ENCODE measurements around the gene SCFD2. TPM values are rescaled to one million over a fixed set of nuclear protein-coding genes. Genes with fewer than 3 reads are reported as not detected.

The SCFD2 gene
- total and polyA plus RNA-seq, 4 donors = 4.3 to 28.8 (median 7.4) TPM

- H3K9me3 ChIP-seq (ENCODE audit: control insufficient read depth in 4 of 4, low read length in 3 of 4) = no peaks in the 10 kb centered on the region
- TF ChIP-seq CTCF (IDR thresholded peaks at IDR 0.05; ENCODE audit: low read depth, low read length, missing input control) (no peak), MAX (IDR thresholded peaks at IDR 0.05) (no peak), FOXA1 (IDR thresholded peaks at IDR 0.05) (no peak), RXRA (IDR thresholded peaks at IDR 0.05) (no peak), HNF4A (conservative IDR thresholded peaks at IDR 0.05) (no peak), HNF4G (IDR thresholded peaks at IDR 0.05) (no peak)
Measured at GRCh38 chr4:52991472-52991871, 374.4 kb downstream of the SCFD2 start.

GRCh38 chr4:52990706-52991105, 375.2 kb downstream of the SCFD2 start:
- H3K27ac ChIP-seq (ENCODE audit: low read depth in 1 of 2, low read length in 2 of 2) = no peak overlapping the region
- no peak for DNase-seq (ENCODE audit: low spot score)
- WGBS = 97% methylated on average over 1 of the region's 1 CpG
- H3K4me3 ChIP-seq (ENCODE audit: low read depth in 1 of 3, low read length in 3 of 3) = no peak overlapping the region
- no peak overlapping the region for H3K9ac ChIP-seq (ENCODE audit: low read depth in 1 of 2, low read length in 2 of 2)
- H3K27me3 ChIP-seq (ENCODE audit: control insufficient read depth in 4 of 4, insufficient read depth in 4 of 4, low read length in 3 of 4) = no peaks in the 10 kb centered on the region
- H3K4me1 ChIP-seq (ENCODE audit: control insufficient read depth in 4 of 4, insufficient read depth in 4 of 4, low read length in 3 of 4) = no peaks in the 10 kb centered on the region
- no peaks in the 10 kb centered on the region for H3K36me3 ChIP-seq (ENCODE audit: control insufficient read depth in 4 of 4, insufficient read depth in 3 of 4, low read depth in 1 of 4, low read length in 3 of 4)
- TF ChIP-seq NR2F2 (IDR thresholded peaks at IDR 0.05) = no peak
- no peak for TF ChIP-seq MAX (IDR thresholded peaks at IDR 0.05)
- no peak for TF ChIP-seq YY1 (IDR thresholded peaks at IDR 0.05)
- no peak for TF ChIP-seq RAD21 (IDR thresholded peaks at IDR 0.05)
- no peaks in the 10 kb centered on the region for H3K9me3 ChIP-seq (ENCODE audit: control insufficient read depth in 4 of 4, low read length in 3 of 4)

More at GRCh38 chr4:52991472-52991871, 374.4 kb downstream of the SCFD2 start:
- Histone ChIP-seq H3K36me3 (ENCODE audit: control insufficient read depth in 4 of 4, insufficient read depth in 3 of 4, low read depth in 1 of 4, low read length in 3 of 4) (no peaks in the 10 kb centered on the region), H3K4me1 (ENCODE audit: control insufficient read depth in 4 of 4, insufficient read depth in 4 of 4, low read length in 3 of 4) (no peaks in the 10 kb centered on the region), H3K27ac (ENCODE audit: low read depth in 1 of 2, low read length in 2 of 2) (no peak overlapping the region), H3K4me3 (ENCODE audit: low read depth in 1 of 3, low read length in 3 of 3) (no peak overlapping the region), H3K27me3 (ENCODE audit: control insufficient read depth in 4 of 4, insufficient read depth in 4 of 4, low read length in 3 of 4) (no peaks in the 10 kb centered on the region), H3K9ac (ENCODE audit: low read depth in 1 of 2, low read length in 2 of 2) (no peak overlapping the region)
- DNase-seq (ENCODE audit: low spot score) = no peak

- WGBS = 82% methylated on average over 3 of the region's 3 CpGs
Measured at GRCh38 chr4:52989865-52990264, 376.0 kb downstream of the SCFD2 start.

More at GRCh38 chr4:52989865-52990264, 376.0 kb downstream of the SCFD2 start:
- Histone ChIP-seq H3K4me3 (ENCODE audit: low read depth in 1 of 3, low read length in 3 of 3) (no peak overlapping the region), H3K27me3 (ENCODE audit: control insufficient read depth in 4 of 4, insufficient read depth in 4 of 4, low read length in 3 of 4) (no peaks in the 10 kb centered on the region), H3K4me1 (ENCODE audit: control insufficient read depth in 4 of 4, insufficient read depth in 4 of 4, low read length in 3 of 4) (no peaks in the 10 kb centered on the region), H3K9ac (ENCODE audit: low read depth in 1 of 2, low read length in 2 of 2) (no peak overlapping the region), H3K9me3 (ENCODE audit: control insufficient read depth in 4 of 4, low read length in 3 of 4) (no peaks in the 10 kb centered on the region), H3K27ac (ENCODE audit: low read depth in 1 of 2, low read length in 2 of 2) (no peak overlapping the region), H3K36me3 (ENCODE audit: control insufficient read depth in 4 of 4, insufficient read depth in 3 of 4, low read depth in 1 of 4, low read length in 3 of 4) (no peaks in the 10 kb centered on the region)
- DNase-seq (ENCODE audit: low spot score) = no peak
- TF ChIP-seq FOXA1 (IDR thresholded peaks at IDR 0.05) = no peak
- no peak for TF ChIP-seq GABPA (IDR thresholded peaks at IDR 0.05 in 1 of 2, conservative IDR thresholded peaks at IDR 0.05 in 1 of 2)
- TF ChIP-seq MAX (IDR thresholded peaks at IDR 0.05) = no peak
- TF ChIP-seq HNF4A (conservative IDR thresholded peaks at IDR 0.05) = no peak
- no peak for TF ChIP-seq ZBTB33 (IDR thresholded peaks at IDR 0.05)
- TF ChIP-seq YY1 (IDR thresholded peaks at IDR 0.05) = no peak
- no peak for TF ChIP-seq RAD21 (IDR thresholded peaks at IDR 0.05)
- TF ChIP-seq TAF1 (conservative IDR thresholded peaks at IDR 0.05) = no peak
- no peak for TF ChIP-seq FOXA2 (IDR thresholded peaks at IDR 0.05)
- TF ChIP-seq ATF3 (IDR thresholded peaks at IDR 0.05) = no peak
- TF ChIP-seq CTCF (IDR thresholded peaks at IDR 0.05; ENCODE audit: low read depth, low read length, missing input control) = no peak
- no peak for TF ChIP-seq REST (IDR thresholded peaks at IDR 0.05)
- TF ChIP-seq NR2F2 (IDR thresholded peaks at IDR 0.05) = no peak
- no peak for TF ChIP-seq SP1 (IDR thresholded peaks at IDR 0.05)
- TF ChIP-seq RXRA (IDR thresholded peaks at IDR 0.05) = no peak
- TF ChIP-seq EGR1 (IDR thresholded peaks at IDR 0.05; ENCODE audit: low read depth in 2 of 2) = no peak
- no peak for TF ChIP-seq HNF4G (IDR thresholded peaks at IDR 0.05)
